HG02840 (cell line): ENCODE data around the gene IFI30.
A peak's percentile ranks its signal among the peaks of the same experiment; 100 is the strongest.

Source experiments
- ATAC-seq: cut with Tn5 transposase; IDR thresholded peaks from one replicate; pipeline ENCODE4 v1.9.1; 2021; ENCODE audit warnings: mild to moderate bottlenecking, moderate library complexity, moderate number of reproducible peaks; ENCODE audit not compliant: unreplicated experiment, low FRiP score

The IFI30 gene

GRCh38 chr19:18168673-18169381 is 4.8 kb upstream of the IFI30 start:
- ATAC-seq, result no peak

- no peak for ATAC-seq
Observed at GRCh38 chr19:18170714-18171255, 2.8 kb upstream of the IFI30 start.

- ATAC-seq, result no peak
Observed at GRCh38 chr19:18171605-18172327, 1.8 kb upstream of the IFI30 start.

GRCh38 chr19:18172331-18173053 is 1.1 kb upstream of the IFI30 start:
- ATAC-seq, result no peak

- peak; percentile 6 for ATAC-seq
Observed at GRCh38 chr19:18173054-18173571, 500 bp upstream of the IFI30 start.

GRCh38 chr19:18174983-18175382 is 1.4 kb downstream of the IFI30 start:
- ATAC-seq, result no peak

GRCh38 chr19:18176367-18177310 is 3.0 kb downstream of the IFI30 start:
- no peak for ATAC-seq

GRCh38 chr19:18179957-18180356 is 6.3 kb downstream of the IFI30 start:
- ATAC-seq, result no peak

GRCh38 chr19:18183529-18183928 is 9.9 kb downstream of the IFI30 start:
- ATAC-seq, result no peak

- no peak for ATAC-seq
Observed at GRCh38 chr19:18185538-18185937, 11.9 kb downstream of the IFI30 start.

- ATAC-seq, result no peak
Observed at GRCh38 chr19:18190278-18190677, 16.7 kb downstream of the IFI30 start.

GRCh38 chr19:18191640-18192062 is 18.0 kb downstream of the IFI30 start:
- no peak for ATAC-seq

GRCh38 chr19:18192673-18193387 is 19.2 kb downstream of the IFI30 start, which contains the start of gene MPV17L2:
TSS of gene MPV17L2 (plus strand) at chr19:18193218. CDS start at chr19:18193282, 64 bp downstream.
- ATAC-seq, result peak; percentile 92

GRCh38 chr19:18193388-18194180 is 20.0 kb downstream of the IFI30 start:
- ATAC-seq, result peak; percentile 15

- ATAC-seq, result no peak
Observed at GRCh38 chr19:18194181-18194530, 20.5 kb downstream of the IFI30 start.

- ATAC-seq, result no peak
Observed at GRCh38 chr19:18194554-18195238, 21.1 kb downstream of the IFI30 start.

GRCh38 chr19:18196511-18196845 is 22.9 kb downstream of the IFI30 start:
- ATAC-seq, result no peak

GRCh38 chr19:18197306-18197705 is 23.7 kb downstream of the IFI30 start:
- no peak for ATAC-seq
